Measurements from ENCODE around the gene TBX18. TPM values are rescaled to one million over a fixed set of nuclear protein-coding genes. Genes with fewer than 3 reads are reported as not detected.

Gene TBX18
- total RNA-seq, 3 donors from 2014 or later, result 0.23 to 1.7 (median 0.82) TPM

GRCh38 chr6:84638286-84638685 is 126.1 kb downstream of the TBX18 start:
- intact Hi-C loops (cut with DNase I, micrococcal nuclease), result no loop called here
- Histone ChIP-seq H3K4me1 (ENCODE audit: low read depth) (no peaks in the 10 kb centered on the region), H3K4me3 (no peak overlapping the region), H3K9me3 (no peaks in the 10 kb centered on the region), H3K36me3 (ENCODE audit: low read depth) (no peaks in the 10 kb centered on the region)
- DNase-seq (no peak), ATAC-seq (no peak)
- TF ChIP-seq CTCF (IDR thresholded peaks at IDR 0.05), result no peak

All from mucosa of descending colon (tissue), 3 donors.